HL-60/S4 treated with phorbol 12-myristate 13-acetate at 8.2 ng/mL for 4 days and 3 days (cell line): ENCODE measurements around the gene LRRC75B.
"Not testable (repeated sequence)": the region's sequence is repeated elsewhere in the genome, so short reads cannot be mapped to it uniquely, and the experiment has no call there.

Source experiments
- in situ Hi-C: fragments of 300-500 bp; cut with MboI; formaldehyde crosslinking; loops from 2 replicates; pipeline ENCODE4 v1.15.0; 2022; ENCODE audit warnings: low sequenced_read_pairs

LRRC75B gene

DNA sequence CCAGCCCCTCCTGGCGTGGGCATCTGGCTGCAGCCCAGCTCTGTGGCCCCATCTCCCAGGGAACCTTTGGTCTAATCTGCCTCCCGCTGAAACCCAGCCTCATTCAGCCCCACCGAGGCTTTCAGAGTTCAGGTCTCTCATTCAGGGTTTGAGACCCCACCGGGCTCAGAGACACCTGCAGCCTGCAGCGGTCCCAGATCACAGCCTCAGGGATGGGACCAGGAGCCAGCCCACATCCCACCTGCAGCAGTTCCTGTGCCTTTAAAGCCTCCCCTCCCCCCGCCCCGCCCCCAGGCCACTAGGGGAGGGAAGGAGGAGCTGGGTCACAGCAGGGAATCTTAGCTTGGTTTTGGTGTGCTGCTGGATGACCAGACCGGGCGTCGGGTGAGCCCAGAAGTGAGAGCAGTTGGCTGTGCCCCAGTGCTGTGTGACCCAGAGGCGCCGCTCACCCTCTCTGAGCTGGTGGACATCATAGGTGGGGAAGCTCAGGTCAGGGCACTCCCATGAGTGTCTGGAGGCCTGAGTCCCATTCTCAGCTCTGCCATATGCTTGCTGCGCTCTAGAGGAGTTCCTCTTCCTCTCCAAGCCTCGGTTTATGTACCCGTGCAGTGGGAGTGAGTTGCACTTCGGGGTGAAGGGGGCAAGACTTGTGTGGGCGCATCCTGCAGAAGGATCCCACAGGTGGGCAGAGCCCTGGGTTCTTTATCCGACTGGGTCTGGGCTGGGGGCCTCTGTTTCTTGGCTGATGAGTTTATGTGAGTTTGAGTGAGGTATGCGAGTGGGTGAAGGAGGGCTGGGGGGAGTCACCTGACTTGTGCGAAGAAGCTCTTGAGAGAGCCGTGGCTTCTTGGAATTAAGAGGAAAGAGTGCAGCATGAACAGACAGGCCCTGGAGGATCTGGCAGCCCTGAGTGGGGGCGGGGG, 10.2 kb upstream of the LRRC75B start, which contains the start of gene GGT1:
GGT1 (plus strand) TSS at position 347 of the 923 bp plus-strand sequence. CDS start 7,889 bp downstream, outside the sequence.
- in situ Hi-C loops = not testable (repeated sequence)

DNA sequence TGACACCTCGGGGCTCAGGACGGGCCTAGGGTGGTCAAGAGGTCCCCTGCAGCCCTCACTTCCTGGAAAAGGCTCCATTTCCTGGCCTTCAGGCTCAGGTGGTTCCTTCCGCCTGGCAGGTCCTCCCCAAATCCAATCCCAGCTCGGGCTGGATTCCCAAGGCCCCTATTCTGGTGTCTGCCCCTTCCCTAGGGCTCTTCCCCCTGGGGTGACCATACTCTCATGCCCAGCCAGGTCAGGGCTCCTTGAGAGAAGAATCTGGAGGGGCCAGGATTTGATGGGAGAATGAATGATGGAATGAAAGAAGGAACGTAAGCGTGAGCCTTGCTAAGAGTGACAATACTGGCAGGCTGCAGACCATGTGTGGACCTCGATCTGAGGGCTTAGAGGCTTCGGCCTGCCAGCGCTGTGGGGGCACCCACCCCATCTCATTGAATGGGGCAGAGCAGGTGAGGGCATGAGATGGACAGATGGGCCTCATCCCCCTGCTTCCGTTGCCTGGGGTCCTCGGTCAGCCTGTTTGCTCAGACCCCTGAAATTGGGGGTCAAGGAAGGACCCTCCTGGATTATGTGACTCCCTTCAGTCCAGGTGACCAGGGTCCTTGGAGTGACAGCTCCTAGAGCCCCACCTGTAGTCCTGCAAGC, 9.4 kb upstream of the LRRC75B start:
- in situ Hi-C loops = not testable (repeated sequence)

DNA sequence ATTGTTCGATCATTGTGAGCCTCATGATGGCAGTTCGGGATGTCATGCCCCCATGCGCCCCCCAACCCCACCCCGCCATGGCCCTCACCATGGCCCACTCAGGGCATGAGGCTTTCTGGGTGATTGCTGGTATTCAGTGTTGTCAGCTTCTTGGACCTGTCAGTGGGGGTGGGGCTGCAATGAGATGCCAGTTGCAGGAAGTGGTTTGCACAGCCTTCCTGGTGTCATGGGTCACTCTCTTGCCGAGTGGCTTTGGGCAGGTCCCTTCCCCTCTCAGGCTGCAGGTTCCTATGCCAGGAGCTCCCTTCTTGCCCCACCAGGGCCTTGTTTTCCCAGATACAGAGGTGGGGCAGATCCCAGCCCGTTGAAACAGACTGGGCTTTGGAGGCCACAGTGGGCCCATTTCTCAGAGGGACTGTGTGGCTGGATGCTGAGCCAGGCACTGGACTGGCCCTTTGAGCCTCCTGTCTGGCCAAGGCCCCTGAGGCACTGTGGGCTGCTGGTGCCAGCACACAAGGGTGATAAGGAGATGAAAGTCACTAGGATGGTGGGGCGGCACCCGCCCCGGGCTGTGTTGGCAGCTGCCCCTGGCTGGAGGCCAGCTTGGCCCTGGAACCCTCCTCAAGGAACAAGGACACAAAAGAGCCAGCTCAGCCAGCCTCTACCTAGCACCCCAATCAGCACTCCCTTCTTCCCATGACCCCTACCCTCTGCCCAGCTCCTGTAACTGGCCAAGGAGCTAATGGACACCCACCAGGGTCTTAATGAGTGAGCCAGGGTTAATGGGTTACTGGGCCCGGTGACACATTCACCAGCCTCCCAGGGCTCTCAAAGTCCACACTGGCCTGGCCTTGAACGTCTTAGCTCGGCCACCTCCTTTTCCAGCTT, 8.6 kb upstream of the LRRC75B start:
- in situ Hi-C loops = no loop called here

DNA sequence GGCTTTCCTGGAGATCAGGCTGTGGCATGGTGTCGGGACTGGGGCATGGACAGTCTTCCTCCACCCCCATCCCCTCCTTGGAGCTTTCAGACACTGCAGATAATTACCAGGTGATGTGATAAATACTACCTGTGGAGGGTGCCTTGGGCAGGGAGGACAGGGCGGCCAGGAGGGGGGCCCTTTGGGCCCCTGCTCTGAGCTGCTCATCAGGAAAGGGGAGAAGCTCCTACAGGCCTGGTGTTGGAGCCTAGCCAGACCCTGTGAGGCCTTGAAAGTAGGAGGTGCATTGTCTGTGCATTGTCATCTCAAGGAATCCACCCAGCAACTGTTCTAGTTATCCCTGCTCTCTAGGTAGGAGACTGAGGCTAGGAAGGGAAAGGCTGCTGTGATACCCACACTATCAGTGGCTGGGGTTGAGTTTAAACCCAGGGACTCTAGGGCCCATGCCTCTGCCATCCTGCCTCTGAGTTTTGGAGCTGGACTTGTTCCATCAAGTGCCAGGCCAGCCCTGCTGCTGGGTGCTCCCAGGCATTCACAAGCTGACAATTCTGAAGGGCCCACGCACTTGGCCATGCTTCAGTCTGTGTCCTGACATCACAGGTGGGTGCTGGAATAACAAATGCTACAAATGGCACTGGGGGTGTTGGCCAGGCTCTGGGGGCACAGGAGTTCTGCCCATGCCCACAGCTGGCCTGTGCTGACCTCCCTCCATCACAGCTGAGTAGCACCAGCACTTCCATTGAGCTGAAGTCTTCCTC, 7.3 kb upstream of the LRRC75B start:
- in situ Hi-C loops = not testable (repeated sequence)

DNA sequence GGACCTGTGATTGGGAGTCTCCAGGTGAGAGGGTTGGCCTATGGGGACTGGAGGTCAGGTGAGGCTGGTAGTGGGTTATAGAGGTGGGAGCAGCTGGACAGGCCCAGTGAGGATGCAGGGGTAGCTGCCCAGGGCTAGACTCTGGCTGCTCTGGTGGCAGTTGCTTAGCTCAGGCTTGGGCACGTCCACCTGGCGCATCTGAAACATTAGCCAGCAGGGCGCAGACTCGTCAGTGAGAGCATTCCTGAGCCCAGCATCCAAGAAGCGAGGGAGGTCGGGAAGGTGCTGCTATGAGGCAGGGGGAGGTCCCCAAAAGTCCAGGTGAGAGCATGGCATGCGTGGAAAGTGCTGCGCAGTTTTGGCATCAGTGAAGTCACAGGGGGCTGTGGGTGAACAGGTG, 6.6 kb upstream of the LRRC75B start:
- in situ Hi-C loops = no loop called here

DNA sequence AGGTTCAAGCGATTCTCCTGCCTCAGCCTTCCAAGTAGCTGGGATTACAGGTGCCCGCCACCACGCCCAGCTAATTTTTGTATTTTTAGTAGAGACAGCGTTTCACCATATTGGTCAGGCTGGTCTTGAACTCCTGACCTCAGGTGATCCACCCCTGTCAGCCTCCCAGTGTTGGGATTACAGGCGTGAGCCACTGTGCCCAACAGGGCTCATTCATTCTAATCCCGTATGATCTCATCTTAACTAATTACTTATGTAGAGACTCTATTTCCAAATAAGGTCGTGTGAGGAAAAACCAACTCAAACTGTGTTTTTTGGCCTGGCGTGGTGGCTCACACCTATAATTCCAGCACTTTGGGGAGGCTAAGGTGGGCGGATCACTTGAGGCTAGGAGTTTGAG, 4.2 kb upstream of the LRRC75B start:
- in situ Hi-C loops = not testable (repeated sequence)

DNA sequence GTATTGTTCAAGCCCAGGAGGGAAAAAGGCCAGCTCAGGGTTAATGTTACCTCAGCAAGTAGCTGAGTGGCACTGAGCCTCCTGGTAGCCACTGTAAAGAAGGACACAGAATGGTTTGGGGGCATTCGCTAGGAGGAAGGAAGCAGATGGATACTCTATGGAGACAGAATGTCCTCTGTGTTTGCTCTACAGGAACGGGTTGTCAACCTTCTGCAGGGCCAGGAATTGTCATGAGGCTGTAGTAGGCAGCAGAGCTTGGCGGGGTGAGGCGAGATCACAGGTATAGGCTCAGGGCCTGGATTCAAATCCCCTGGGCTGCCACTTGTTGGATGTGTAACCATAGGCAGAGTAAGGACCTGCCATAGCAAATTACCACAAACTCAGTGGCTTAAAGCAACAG, 3.0 kb upstream of the LRRC75B start:
- in situ Hi-C loops = no loop called here

DNA sequence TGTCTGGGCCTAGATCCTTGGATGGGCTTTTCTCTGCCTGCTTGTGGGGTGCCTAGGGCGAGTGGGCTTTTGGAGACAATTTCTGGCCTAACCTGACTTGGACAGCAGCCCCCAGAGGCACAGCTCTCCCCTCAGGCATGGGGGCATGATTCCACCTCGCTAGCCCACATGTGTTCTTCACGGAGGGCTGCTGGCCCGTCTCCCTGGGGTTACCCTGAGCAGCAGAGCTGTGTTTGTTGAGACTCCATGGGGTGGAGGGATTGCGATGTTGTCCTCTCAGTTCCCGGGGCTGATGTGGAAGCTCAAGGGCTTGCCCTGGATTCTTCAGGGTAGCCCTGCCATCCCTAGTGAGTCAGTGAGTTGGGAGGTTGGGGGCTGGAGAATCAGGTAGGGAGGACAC, 2.4 kb upstream of the LRRC75B start:
- in situ Hi-C loops = no loop called here

DNA sequence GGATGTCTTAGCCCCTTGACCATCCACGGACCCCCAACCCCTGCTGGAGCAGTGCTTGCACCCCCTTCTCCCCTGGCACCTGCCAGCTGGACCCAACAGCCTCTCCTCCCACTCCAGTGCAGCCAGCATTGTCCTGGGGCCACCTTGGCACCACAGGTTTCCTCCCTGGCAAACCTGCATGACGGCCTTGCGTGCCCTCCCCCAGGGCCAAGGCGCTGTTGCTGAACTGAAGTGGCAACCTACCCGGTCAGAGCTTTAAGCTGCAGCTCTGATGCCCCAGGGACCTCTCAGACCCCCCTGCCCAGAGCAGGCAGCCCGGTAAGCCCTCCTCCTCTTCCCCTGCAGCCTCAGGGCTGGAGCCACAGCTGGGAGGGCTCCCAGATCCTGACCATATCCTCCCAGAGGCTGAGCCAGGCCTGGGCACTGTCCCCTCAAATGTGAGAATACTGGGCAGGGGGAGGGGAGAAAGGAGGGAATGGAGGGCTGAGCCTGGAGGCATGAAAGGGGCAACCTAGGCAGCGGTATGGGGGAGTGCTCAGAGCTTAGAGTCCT, 1.8 kb upstream of the LRRC75B start:
- in situ Hi-C loops = no loop called here

DNA sequence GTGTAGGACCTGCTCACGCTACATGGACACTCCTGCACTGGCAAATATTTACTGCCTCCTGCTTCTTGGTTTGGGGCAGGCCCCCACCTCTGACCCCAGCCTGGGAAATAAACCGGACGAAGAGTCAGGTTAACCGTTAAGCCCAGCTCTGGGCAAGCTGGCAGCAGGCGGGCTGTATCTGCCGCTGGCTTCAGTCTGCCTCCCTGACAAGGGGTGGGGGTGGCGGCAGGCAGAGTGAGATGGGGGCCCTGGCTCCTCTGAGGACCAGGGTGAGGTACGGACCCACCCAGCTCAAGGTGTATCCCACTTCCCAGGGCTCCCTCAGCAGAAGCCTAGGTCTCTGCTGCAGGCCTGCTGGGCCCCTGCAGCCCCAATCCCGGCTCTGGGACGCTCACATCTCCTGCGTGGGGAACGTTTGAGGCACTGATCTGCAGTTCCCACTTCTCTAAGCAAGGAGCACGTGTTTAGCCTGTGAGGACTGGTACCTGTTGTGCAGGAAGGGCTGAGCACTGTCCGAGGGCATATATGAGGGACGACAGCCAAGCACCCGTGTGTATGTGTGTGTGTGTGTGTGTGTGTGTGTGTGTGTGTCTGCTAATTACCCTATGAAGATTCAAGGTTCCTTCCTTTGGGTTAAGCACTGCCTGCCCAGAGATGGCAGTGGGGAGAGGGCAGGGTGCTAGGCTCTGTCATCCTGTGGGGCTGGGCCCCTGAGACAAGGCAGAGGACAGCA, 1.1 kb upstream of the LRRC75B start:
- in situ Hi-C loops = no loop called here

DNA sequence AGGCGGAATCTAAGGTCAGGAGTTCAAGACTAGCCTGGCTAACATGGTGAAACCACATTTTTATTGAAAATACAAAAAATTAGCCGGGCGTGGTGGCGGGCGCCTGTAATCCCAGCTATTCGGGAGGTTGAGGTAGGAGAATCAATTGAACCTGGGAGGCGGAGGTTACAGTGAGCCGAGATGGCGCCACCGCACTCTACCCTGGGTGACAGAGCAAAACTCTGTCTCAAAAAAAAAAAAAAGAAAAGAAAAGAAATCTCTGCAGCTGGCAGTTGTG, 624 bp upstream of the LRRC75B start:
- in situ Hi-C loops = not testable (repeated sequence)

DNA sequence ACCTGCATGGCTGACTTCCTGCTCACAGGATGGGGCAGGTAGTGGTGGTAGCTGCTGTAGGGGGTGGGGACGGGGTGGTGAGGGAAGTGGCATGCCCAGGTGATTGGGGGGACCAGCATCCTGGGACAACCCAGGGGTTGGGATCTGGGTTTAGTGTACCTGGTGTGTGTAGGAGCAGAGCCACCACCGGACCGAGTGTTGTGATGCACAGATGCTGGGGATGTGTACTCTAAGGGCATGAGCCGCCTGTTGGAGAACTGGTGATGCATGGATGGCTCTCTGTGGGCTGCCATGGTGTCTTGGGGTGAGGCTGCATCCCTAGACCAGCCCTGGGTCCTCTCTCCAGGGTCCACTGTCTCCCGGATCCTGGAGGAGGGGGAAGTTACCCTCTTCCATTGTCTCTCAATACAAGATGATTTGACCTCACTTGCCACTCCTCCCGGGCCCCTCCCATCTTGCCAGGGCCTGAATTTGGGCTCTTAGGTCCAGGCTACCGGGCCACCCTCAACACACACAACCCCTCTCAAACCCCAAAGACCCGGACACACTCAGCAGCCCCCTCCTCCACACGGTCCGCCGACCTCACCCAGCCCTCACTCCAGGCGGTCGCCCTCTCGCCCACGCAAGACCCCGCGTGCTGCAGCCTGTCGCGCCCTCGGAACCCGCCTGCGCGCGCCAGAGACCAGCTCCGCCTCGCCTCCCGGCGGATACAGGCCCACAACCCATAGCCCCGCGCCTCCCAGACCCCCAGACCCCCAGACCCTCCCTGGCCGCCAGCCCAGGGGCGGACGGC, 619 bp downstream of the LRRC75B start:
- in situ Hi-C loops = no loop called here

DNA sequence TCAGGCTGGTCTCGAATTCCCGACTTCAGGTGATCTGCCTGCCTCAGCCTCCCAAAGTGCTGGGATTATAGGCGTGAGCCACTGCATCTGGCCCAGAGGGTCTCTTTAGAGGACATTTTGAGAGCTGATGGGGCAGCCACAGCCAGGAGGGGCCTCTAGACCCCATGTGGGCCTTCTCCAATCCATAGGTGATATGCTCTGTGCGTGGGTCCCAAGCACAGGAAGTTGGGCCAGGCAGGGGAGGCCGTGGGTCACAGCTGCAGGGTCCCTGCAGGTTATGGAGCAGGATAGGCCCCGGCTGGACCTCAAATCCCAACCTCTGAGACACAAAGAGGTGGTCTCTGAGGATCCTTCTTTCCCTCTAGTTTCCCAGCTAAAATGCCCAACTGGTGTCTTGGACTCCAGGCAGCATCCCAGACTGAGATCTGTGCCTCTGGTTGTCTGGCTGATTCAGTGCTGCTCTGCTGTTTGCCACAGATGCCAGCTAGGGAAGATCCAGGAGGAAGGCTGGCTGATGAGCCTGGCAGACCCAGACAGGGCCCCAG, 1.5 kb downstream of the LRRC75B start:
- in situ Hi-C loops = no loop called here

DNA sequence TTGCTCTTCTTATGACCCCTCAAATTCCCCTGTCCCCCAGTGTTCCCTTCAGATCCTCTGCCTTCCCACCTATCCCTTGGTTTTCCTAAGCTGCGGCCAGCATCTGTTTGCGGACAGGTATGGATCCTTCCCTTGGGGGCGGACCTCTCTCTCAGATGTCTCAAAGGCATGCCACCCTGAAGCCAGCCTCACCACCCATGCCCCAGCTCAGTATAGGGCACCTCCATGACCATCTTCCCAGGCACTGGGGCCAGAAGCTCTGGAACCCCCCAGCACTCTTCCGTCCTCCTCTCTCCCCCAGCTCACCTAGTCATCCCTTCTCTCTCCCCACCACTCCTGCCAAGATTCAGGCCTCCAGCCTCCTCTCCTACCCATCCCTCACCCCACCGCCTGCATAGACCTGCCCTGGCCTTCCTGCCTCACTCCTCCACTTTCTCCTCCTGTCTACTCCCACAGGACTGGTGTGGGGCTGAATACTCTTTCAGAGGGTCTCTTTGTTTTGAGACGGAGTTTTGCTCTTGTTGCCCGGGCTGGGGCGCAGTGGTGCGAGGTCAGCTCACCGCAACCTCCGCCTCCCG, 2.2 kb downstream of the LRRC75B start:
- in situ Hi-C loops = no loop called here

DNA sequence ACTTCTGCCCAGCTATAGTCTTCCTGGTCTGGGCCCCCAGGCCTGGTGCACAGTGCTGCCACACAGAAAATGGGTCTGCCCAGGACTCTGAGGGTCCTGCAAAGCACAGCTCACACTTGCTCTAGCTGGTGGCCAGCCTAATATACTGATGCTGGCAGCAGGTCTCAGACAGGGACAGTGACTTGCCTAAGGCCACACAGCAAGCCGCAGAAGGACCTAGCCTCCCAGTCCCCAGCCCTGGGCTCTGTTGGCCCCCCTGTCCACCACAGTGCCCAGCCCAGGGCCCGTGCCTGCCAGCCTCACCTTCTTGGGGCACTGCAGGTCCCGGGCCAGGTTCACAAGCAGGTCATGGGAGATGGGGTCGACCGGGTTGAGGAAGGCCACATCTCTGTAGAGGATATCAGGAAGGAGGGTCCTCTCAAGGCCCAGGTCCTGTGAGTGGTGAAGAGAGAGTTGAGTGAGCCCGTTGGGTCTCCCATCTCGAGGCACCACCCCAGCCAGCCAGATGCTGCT, 3.3 kb downstream of the LRRC75B start:
- in situ Hi-C loops = no loop called here

DNA sequence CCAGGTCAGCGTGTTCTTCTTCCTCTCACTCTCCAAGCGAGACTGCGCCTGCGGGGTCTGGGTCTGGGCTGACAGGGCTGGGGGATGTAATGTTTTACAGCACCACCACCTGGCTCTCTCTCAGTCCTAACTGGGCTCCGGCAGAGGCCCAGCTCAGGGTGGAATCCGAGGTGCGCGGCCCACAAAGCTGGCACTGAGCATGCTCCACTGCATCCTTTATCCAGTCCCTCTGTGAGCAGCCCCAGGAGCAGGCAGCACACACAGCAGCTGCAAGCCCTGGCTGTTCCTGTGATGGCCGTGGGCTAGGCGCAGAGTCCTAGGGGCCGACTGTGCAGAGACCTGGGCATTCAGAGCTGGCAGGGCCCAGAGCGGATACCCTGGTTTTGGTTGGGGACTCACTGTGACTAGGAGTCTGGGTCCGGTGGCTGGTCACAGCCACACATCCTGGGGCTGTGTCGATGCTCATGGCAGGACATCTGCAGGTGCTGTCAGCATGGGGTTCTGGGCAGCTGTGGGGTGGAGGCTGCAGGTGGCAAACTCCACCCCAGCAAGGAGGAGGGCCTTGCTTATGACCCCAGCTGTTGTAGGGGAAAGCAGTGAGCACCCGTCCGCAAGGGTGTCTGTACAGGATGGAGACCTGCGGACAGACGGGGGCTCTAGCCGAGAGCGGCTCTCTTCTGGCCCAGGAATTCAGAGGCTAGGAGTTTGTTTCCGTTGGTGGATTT, 4.0 kb downstream of the LRRC75B start:
- in situ Hi-C loops = no loop called here

DNA sequence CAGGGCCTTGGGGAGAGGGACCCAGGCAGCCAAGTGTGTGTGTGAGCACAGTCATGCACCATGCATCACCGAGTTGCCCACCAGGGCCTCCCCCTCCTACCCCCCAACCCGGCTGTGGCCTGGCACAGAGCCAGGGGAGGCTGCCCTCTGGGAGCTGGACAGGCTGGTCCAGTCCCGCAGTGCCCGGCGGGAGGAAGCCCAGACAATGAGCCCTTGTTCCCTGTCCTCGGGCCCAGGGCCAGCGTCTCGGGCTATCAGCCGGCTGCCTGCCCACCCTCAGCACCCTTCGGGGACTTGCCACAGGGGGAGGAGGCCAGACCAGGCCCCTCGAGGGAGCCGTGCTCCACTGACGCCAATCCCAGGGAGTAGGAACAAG, 4.5 kb downstream of the LRRC75B start:
- in situ Hi-C loops = no loop called here

DNA sequence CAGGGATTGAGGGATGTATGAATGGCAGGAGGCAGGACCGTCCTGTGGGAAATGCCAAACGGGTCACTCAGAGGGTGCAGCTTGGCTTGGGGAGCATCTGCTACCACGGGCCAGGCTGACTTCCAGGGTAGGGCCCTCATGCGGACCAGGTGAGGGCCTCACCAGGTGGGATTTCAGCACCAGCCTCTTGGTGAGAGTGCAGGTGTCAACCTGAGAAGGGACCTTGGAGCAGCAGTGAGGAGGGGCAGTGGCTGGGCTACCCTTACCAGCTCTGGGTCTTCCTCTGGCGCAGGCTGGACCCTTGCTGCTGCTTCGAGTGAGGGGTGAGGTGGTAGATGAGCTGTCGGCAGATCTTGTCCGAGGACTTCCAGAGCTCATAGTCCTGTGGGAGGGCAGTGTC, 4.9 kb downstream of the LRRC75B start:
- in situ Hi-C loops = no loop called here
